IMR-90 (cell line): Measurements from ENCODE around the gene RAB31. TPM values are rescaled to one million over a fixed set of nuclear protein-coding genes. Genes with fewer than 3 reads are reported as not detected.

Experiments
- ATAC-seq: fragments of 200-7000 bp; cut with Tn5 transposase; 2 replicates; pipeline ENCODE4 v1.9.1; 2020; ENCODE audit warnings: low read depth, mild to moderate bottlenecking, moderate library complexity
- BruUV-seq: library from RNA; stranded (reverse); fragments of 400-500 nt; replicated peaks from 2 replicates; lab custom pipeline; 2021; lab: Mats Ljungman, UMichigan
- CTCF ChIA-PET: fragments of 300-600 bp; formaldehyde crosslinking; extraction: SDS; loops from one replicate; lab custom pipeline; 2021; ENCODE audit warnings: antibody characterized with exemption; lab: Yijun Ruan, JAX
- POLR2A ChIA-PET: fragments of 300-600 bp; sonication (Branson Sonifier 250); formaldehyde crosslinking; loops from one replicate; lab custom pipeline; 2022; ENCODE audit warnings: antibody characterized with exemption; ENCODE audit not compliant: unreplicated experiment; lab: Charles Lee
- DNase-seq: peaks from one replicate; pipeline ENCODE4 v3.0.0; 2013
- H2AFZ ChIP-seq: replicated peaks from 2 replicates; pipeline ENCODE3; 2013; ENCODE audit warnings: low read length, mild to moderate bottlenecking; ENCODE audit not compliant: poor library complexity
- H2AK5ac ChIP-seq: 2 replicates; pipeline ENCODE4 v1.6.1; 2013; ENCODE audit warnings: low read depth, low read length, inconsistent platforms
- H2AK9ac ChIP-seq: replicated peaks from 2 replicates; pipeline ENCODE3; 2013; ENCODE audit warnings: mild to moderate bottlenecking, low read depth, low read length, moderate library complexity; ENCODE audit not compliant: poor library complexity
- H2BK120ac ChIP-seq: 2 replicates; pipeline ENCODE4 v1.6.1; 2013; ENCODE audit warnings: low read depth, low read length, inconsistent platforms
- H2BK15ac ChIP-seq: 3 replicates; pipeline ENCODE4 v1.6.1; 2013; ENCODE audit warnings: low read depth, low read length, inconsistent platforms
- H2BK20ac ChIP-seq: 2 replicates; pipeline ENCODE4 v1.6.1; 2013; ENCODE audit warnings: low read depth, mild to moderate bottlenecking, inconsistent platforms, low read length, moderate library complexity
- H2BK5ac ChIP-seq: 2 replicates; pipeline ENCODE4 v1.6.1; 2013; ENCODE audit warnings: mild to moderate bottlenecking, low read depth, low read length, inconsistent platforms; ENCODE audit not compliant: poor library complexity, severe bottlenecking
- H3K14ac ChIP-seq: replicated peaks from 2 replicates; pipeline ENCODE4 v1.6.1; 2013; ENCODE audit warnings: low read depth, low read length, inconsistent platforms
- H3K18ac ChIP-seq: 2 replicates; pipeline ENCODE4 v1.6.1; 2013; ENCODE audit warnings: low read depth, low read length, control low read depth
- H3K23ac ChIP-seq: 2 replicates; pipeline ENCODE4 v1.6.1; 2013; ENCODE audit warnings: low read depth, low read length, inconsistent platforms
- H3K27ac ChIP-seq: 2 replicates; pipeline ENCODE4 v1.5.1; 2013; ENCODE audit warnings: mild to moderate bottlenecking, control low read depth, low read length; ENCODE audit not compliant: insufficient read depth
- H3K27me3 ChIP-seq: 2 replicates; pipeline ENCODE4 v1.6.1; 2013; ENCODE audit warnings: low read length; ENCODE audit not compliant: control insufficient read depth, insufficient read depth
- H3K36me3 ChIP-seq: 2 replicates; pipeline ENCODE4 v1.6.1; 2013; ENCODE audit warnings: low read length, mixed read lengths; ENCODE audit not compliant: control insufficient read depth, insufficient read depth
- H3K4ac ChIP-seq: 2 replicates; pipeline ENCODE4 v1.6.1; 2013; ENCODE audit warnings: low read depth, low read length, inconsistent platforms
- H3K4me1 ChIP-seq: 2 replicates; pipeline ENCODE4 v1.6.1; 2013; ENCODE audit warnings: low read length, mixed read lengths; ENCODE audit not compliant: control insufficient read depth, insufficient read depth
- H3K4me2 ChIP-seq: 2 replicates; pipeline ENCODE4 v1.6.1; 2013; ENCODE audit warnings: low read depth, mild to moderate bottlenecking, control low read depth, low read length, moderate library complexity
- H3K4me3 ChIP-seq: 2 replicates; pipeline ENCODE4 v1.5.1; 2013; ENCODE audit warnings: low read depth, mild to moderate bottlenecking, control low read depth, low read length, moderate library complexity; ENCODE audit not compliant: insufficient read depth
- H3K56ac ChIP-seq: 2 replicates; pipeline ENCODE4 v1.6.1; 2013; ENCODE audit warnings: low read length, inconsistent platforms; ENCODE audit not compliant: insufficient read depth; ENCODE audit errors: extremely low read depth
- H3K79me1 ChIP-seq, 2 experiments: 2 replicates each; pipeline ENCODE4 v1.6.1; 2013; ENCODE audit warnings: low read length in 2 of 2, inconsistent platforms in 1 of 2, low read depth in 1 of 2
- H3K9ac ChIP-seq: 2 replicates; pipeline ENCODE4 v1.6.1; 2013; ENCODE audit warnings: low read depth, low read length, control low read depth
- H3K9me1 ChIP-seq: 2 replicates; pipeline ENCODE4 v1.6.1; 2013; ENCODE audit warnings: low read length, inconsistent platforms; ENCODE audit not compliant: insufficient read depth
- H3K9me3 ChIP-seq: 2 replicates; pipeline ENCODE4 v1.6.1; 2013; ENCODE audit warnings: low read length; ENCODE audit not compliant: control insufficient read depth, insufficient read depth
- H4K20me1 ChIP-seq: 2 replicates; pipeline ENCODE4 v1.6.1; 2013; ENCODE audit warnings: low read length, inconsistent platforms; ENCODE audit not compliant: insufficient read depth
- H4K5ac ChIP-seq: 2 replicates; pipeline ENCODE4 v1.6.1; 2013; ENCODE audit warnings: mild to moderate bottlenecking, low read depth, low read length, control low read depth
- H4K8ac ChIP-seq, 2 experiments: 2 replicates each; pipeline ENCODE4 v1.6.1; 2013; ENCODE audit warnings: low read depth in 2 of 2, low read length in 2 of 2, control low read depth in 1 of 2, inconsistent platforms in 1 of 2
- H4K91ac ChIP-seq: 2 replicates; pipeline ENCODE4 v1.6.1; 2013; ENCODE audit warnings: low read depth, low read length, inconsistent platforms; ENCODE audit not compliant: insufficient read depth
- BHLHE40 ChIP-seq: fragments of 150-350 bp; IDR thresholded peaks from 2 replicates; pipeline ENCODE4 v1.6.1; 2016; ENCODE audit warnings: mild to moderate bottlenecking, low read depth, low read length
- FOS ChIP-seq: fragments of 150-350 bp; IDR thresholded peaks from 2 replicates; pipeline ENCODE4 v1.6.1; 2016; ENCODE audit warnings: low read depth, low read length
- RAD21 ChIP-seq: IDR thresholded peaks from 2 replicates; pipeline ENCODE4 v1.6.1; 2012; ENCODE audit warnings: low read length, improper control_type of control experiment
- WGBS, 2 experiments: methylation state at CpG; one replicate each; pipeline versions ENCODE4 v1.1.5 to v1.1.7; 2013; ENCODE audit warnings: missing lambda C conversion rate in 2 of 2; ENCODE audit not compliant: insufficient read length in 1 of 2; ENCODE audit errors: extremely low coverage in 2 of 2; 5-methylcytosine and 5-hydroxymethylcytosine counted together
- dilution Hi-C: fragments of 300-500 bp; cut with HindIII; formaldehyde crosslinking; loops from one replicate; pipeline ENCODE4 v1.14.3; 2018; ENCODE audit warnings: low sequenced_read_pairs; ENCODE audit not compliant: unreplicated experiment
- in situ Hi-C: fragments of 300-500 bp; cut with MboI; formaldehyde crosslinking; loops from 3 replicates; pipeline ENCODE4 v1.14.3; 2019; ENCODE audit warnings: low sequenced_read_pairs, inconsistent platforms, mixed read lengths
- intact Hi-C: fragments of 100-400 bp; cut with micrococcal nuclease; formaldehyde crosslinking; loops from 2 replicates; pipeline ENCODE4 v1.10.0; 2022
- polyA plus RNA-seq, 3 experiments: library from polyadenylated mRNA; depleted of rRNA; stranded (reverse); fragments of >200 nt; gene quantifications; 2 replicates each; pipeline ENCODE4 v1.2.3, GENCODE V29; 2012; ENCODE audit warnings: low replicate concordance in 1 of 3
- total RNA-seq: library from RNA; depleted of rRNA; stranded (reverse); fragments of >200 nt; gene quantifications from 2 replicates; pipeline ENCODE4 v1.2.3, GENCODE V29; 2012

RAB31 gene
- total and polyA plus RNA-seq, 2 of the 4 experiments (the other 2 are of a cell fraction): 13.8 to 26.9 TPM

DNA sequence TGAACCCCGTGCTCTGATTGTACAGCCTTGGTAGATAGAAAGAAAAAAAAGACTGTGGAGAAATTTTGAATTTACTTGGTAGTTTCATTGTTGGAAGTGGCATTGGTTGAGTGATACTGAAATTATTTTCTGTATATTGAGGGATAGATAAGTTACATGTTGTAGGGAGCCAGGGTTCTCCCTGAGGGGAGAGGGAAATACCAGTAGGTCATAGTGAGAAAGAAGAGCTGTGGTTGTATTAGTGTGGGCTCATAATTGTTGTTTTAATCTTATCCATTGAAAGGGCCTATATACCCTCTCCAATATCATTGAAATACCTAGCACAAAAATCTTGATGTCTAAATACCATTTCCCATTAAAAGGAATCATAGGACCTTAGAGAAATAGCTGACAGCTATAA lies 16.9 kb upstream of the RAB31 start:
- DNase-seq (no peak), ATAC-seq (no peak)
- Histone ChIP-seq H4K5ac (no peak overlapping the region), H2BK15ac (no peak overlapping the region), H3K4me1 (no peaks in the 10 kb centered on the region; the same call in 1 of the 2 replicates), H3K4ac (no peak overlapping the region), H3K18ac (no peak overlapping the region), H3K9ac (no peak overlapping the region), H3K36me3 (no peaks in the 10 kb centered on the region), H3K4me3 (no peak overlapping the region), H3K9me1 (no peaks in the 10 kb centered on the region), H3K56ac (no peak overlapping the region), H2AK9ac (no peak overlapping the region), H3K23ac (no peak overlapping the region), H3K79me1 (no peaks in the 10 kb centered on the region; a peak in 1 of 4 replicates), H3K9me3 (no peaks in the 10 kb centered on the region), H3K27ac (no peak overlapping the region), H2BK120ac (no peak overlapping the region), H3K4me2 (no peak overlapping the region; the same call in 1 of the 2 replicates), H3K27me3 (no peaks in the 10 kb centered on the region), H3K14ac (no peak overlapping the region), H4K20me1 (no peaks in the 10 kb centered on the region), H4K91ac (no peak overlapping the region), H2BK5ac (no peak overlapping the region), H2AFZ (no peak overlapping the region), H4K8ac (no peak overlapping the region), H2BK20ac (no peak overlapping the region), H2AK5ac (no peak overlapping the region)
- in situ Hi-C loops: no loop called here
- dilution Hi-C loops: no loop called here
- TF ChIP-seq FOS (no peak), RAD21 (no peak), BHLHE40 (no peak)
- BruUV-seq: no TSS peak
- POLR2A ChIA-PET: no interaction called here
- no CpG with 5 or more reads among the region's 1 CpG for WGBS, 2 experiments
- intact Hi-C loops: no loop called here
- CTCF ChIA-PET: no interaction called here
